Kidney (tissue), 14 donors: ENCODE measurements around the gene HOMER1. TPM values are rescaled to one million over a fixed set of nuclear protein-coding genes. Genes with fewer than 3 reads are reported as not detected.

ENCODE experiments used
- DNase-seq, 5 donors: peaks; one replicate each; pipeline ENCODE4 v3.0.0-alpha.2; 2013 to 2020
- FAIRE-seq: peaks from 2 replicates; lab custom pipeline; 2012; peaks lifted over from hg19 to GRCh38; lab: Jason Lieb, UNC
- H3K27ac ChIP-seq, 2 donors: one replicate each; pipeline ENCODE4 v1.7.0; 2013; ENCODE audit warnings: low read depth in 2 of 2, low read length in 2 of 2, inconsistent platforms in 1 of 2
- H3K27me3 ChIP-seq: one replicate; pipeline ENCODE4 v1.7.1; 2013; ENCODE audit warnings: low read length, inconsistent platforms; ENCODE audit not compliant: control insufficient read depth, insufficient read depth
- H3K36me3 ChIP-seq, 3 donors: one replicate each; pipeline versions ENCODE4 v1.7.0 to v1.7.1; 2013; ENCODE audit warnings: low read length in 3 of 3, control low read depth in 1 of 3, inconsistent platforms in 1 of 3; ENCODE audit not compliant: insufficient read depth in 3 of 3, control insufficient read depth in 2 of 3
- H3K4me1 ChIP-seq, 3 donors: one replicate each; pipeline versions ENCODE4 v1.7.0 to v1.7.1; 2013; ENCODE audit warnings: low read length in 3 of 3, inconsistent platforms in 1 of 3, low read depth in 1 of 3; ENCODE audit not compliant: control insufficient read depth in 2 of 3, insufficient read depth in 2 of 3
- H3K4me3 ChIP-seq, 3 donors: one replicate each; pipeline versions ENCODE4 v1.7.0 to v1.8.1; 2013; ENCODE audit warnings: low read length in 3 of 3, control low read depth in 1 of 3, inconsistent platforms in 1 of 3
- H3K9ac ChIP-seq, 3 donors: one replicate each; pipeline versions ENCODE4 v1.7.0 to v1.7.1; 2013; ENCODE audit warnings: low read length in 3 of 3, control low read depth in 1 of 3, inconsistent platforms in 1 of 3
- H3K9me3 ChIP-seq, 3 donors: one replicate each; pipeline versions ENCODE4 v1.7.0 to v1.7.1; 2013; ENCODE audit warnings: low read length in 3 of 3, control low read depth in 1 of 3, inconsistent platforms in 1 of 3; ENCODE audit not compliant: control insufficient read depth in 2 of 3, insufficient read depth in 1 of 3
- CTCF ChIP-seq: IDR thresholded peaks from 3 replicates; pipeline ENCODE4 v1.5.1; 2012; ENCODE audit warnings: mild to moderate bottlenecking, moderate library complexity, borderline replicate concordance; ENCODE audit not compliant: insufficient read depth; ENCODE audit errors: extremely low read depth
- intact Hi-C: fragments of 100-400 bp; cut with DNase I; formaldehyde crosslinking; loops from one replicate; pipeline ENCODE4 v1.11.1; 2022
- polyA plus RNA-seq: library from polyadenylated mRNA; stranded (reverse); fragments of 350-450 nt; fragmentation: Illumina TruSeq; extraction: RNeasy Lipid Tissue Mini Kit (QIAGEN cat#74804); gene quantifications from one replicate; pipeline ENCODE4 v1.2.3, GENCODE V29; 2014; ENCODE audit warnings: low read depth, low replicate concordance; ENCODE audit not compliant: insufficient read depth
- total RNA-seq: library from RNA; stranded (reverse); fragmentation: NEBNext Ultra II Directional; extraction: Animal tissue kit (Norgen Biotek cat#: 25700); gene quantifications from one replicate; pipeline ENCODE4 v1.2.1, GENCODE V29; 2021
- donor health status: control.
- donor health status: control.
- donor health status: control.
- donor health status: control.
- donor health status: control.
- donor health status: DM: yes; HTN: yes; CAD: no.
- donor health status: Normal renal cell carcinoma (clear cell type).

The HOMER1 gene
- total and polyA plus RNA-seq, 2 donors from 2014 or later, result 2.3 to 9.2 TPM

- no peak overlapping the region for H3K27ac ChIP-seq
- H3K27me3 ChIP-seq, result no peaks in the 10 kb centered on the region
- no peaks in the 10 kb centered on the region for H3K4me1 ChIP-seq
- FAIRE-seq, result no peak
- H3K9ac ChIP-seq, result no peak overlapping the region
- no peak for DNase-seq
- H3K9me3 ChIP-seq, result peaks cover 0 to 8% (median 0%) of the 10 kb centered on the region in 3 donors
- no peak overlapping the region for H3K4me3 ChIP-seq
- intact Hi-C loops, result no loop called here
- TF ChIP-seq CTCF, result no peak
- no peaks in the 10 kb centered on the region for H3K36me3 ChIP-seq
These were observed 135.3 kb downstream of the HOMER1 start for GRCh38 chr5:79378510-79379186.

- Histone ChIP-seq H3K36me3 (no peaks in the 10 kb centered on the region), H3K9me3 (no peaks in the 10 kb centered on the region), H3K4me3 (no peak overlapping the region), H3K27me3 (no peaks in the 10 kb centered on the region), H3K4me1 (no peaks in the 10 kb centered on the region), H3K27ac (no peak overlapping the region), H3K9ac (no peak overlapping the region)
- FAIRE-seq, result no peak
- peak in 2 of 5 donors; percentile 37 to 48 for DNase-seq
- no peak for TF ChIP-seq CTCF
- intact Hi-C loops, result no loop called here
These were observed 156.5 kb downstream of the HOMER1 start for GRCh38 chr5:79357398-79357797.

- Histone ChIP-seq H3K9ac (no peak overlapping the region), H3K9me3 (no peaks in the 10 kb centered on the region), H3K4me1 (no peaks in the 10 kb centered on the region), H3K4me3 (no peak overlapping the region), H3K27ac (no peak overlapping the region), H3K27me3 (no peaks in the 10 kb centered on the region), H3K36me3 (no peaks in the 10 kb centered on the region)
- DNase-seq (no peak), FAIRE-seq (no peak)
- no peak for TF ChIP-seq CTCF
- intact Hi-C loops, result no loop called here
These were observed 164.1 kb downstream of the HOMER1 start for GRCh38 chr5:79349881-79350280.

- Histone ChIP-seq H3K27me3 (no peaks in the 10 kb centered on the region), H3K4me3 (no peak overlapping the region), H3K27ac (no peak overlapping the region), H3K9ac (no peak overlapping the region), H3K4me1 (no peaks in the 10 kb centered on the region), H3K9me3 (no peaks in the 10 kb centered on the region), H3K36me3 (no peaks in the 10 kb centered on the region)
- intact Hi-C loops, result no loop called here
- no peak for FAIRE-seq
- no peak for DNase-seq
- no peak for TF ChIP-seq CTCF
These were observed 164.9 kb downstream of the HOMER1 start for GRCh38 chr5:79349047-79349446.
